HCT116 (cell line): ENCODE results near the gene ZNF775. TPM values are rescaled to one million over a fixed set of nuclear protein-coding genes. Genes with fewer than 3 reads are reported as not detected.

Experiments
- ATAC-seq: fragments of 200-7000 bp; cut with Tn5 transposase; 2 replicates; pipeline ENCODE4 v1.9.1; 2020; ENCODE audit warnings: mild to moderate bottlenecking, moderate library complexity
- BruUV-seq: library from RNA; stranded (reverse); fragments of 400-500 nt; replicated peaks from 2 replicates; lab custom pipeline; 2021; lab: Mats Ljungman, UMichigan
- CTCF ChIA-PET: fragments of 300-600 bp; sonication (Branson Sonifier 250); formaldehyde crosslinking; loops from one replicate; lab custom pipeline; 2021; ENCODE audit warnings: antibody characterized with exemption; lab: Charles Lee
- POLR2A ChIA-PET: fragments of 300-600, 350-600 bp; sonication (Branson Sonifier 250); formaldehyde crosslinking; loops from one replicate; lab custom pipeline; 2021; ENCODE audit warnings: antibody characterized with exemption; lab: Charles Lee
- RAD21 ChIA-PET, 2 experiments: fragments of 300-600 bp; sonication (Branson Sonifier 250); formaldehyde crosslinking; loops; one replicate each; lab custom pipeline; 2023; ENCODE audit warnings: low total read pairs in 2 of 2; ENCODE audit not compliant: uncharacterized antibody in 2 of 2, unreplicated experiment in 2 of 2, low non-redundant PET in 1 of 2; lab: Charles Lee
- DNase-seq: peaks from one replicate; pipeline ENCODE4 v3.0.0-alpha.2; 2010; ENCODE audit warnings: low read depth, low spot score
- H2AFZ ChIP-seq: fragments of 200-600 bp; shearing (Covaris generic), sonication (generic); 2 replicates; pipeline ENCODE4 v1.6.1; 2017; ENCODE audit warnings: low read depth, mixed run types, mixed read lengths, antibody characterized with exemption, low read length; ENCODE audit not compliant: poor library complexity, severe bottlenecking
- H3K27ac ChIP-seq: 2 replicates; pipeline ENCODE4 v1.5.1; 2012; ENCODE audit warnings: low read depth, low read length
- H3K27me3 ChIP-seq: fragments of 200-600 bp; sonication (generic); 2 replicates; pipeline ENCODE4 v1.6.1; 2016; ENCODE audit warnings: mixed run types, low read length, mixed read lengths; ENCODE audit not compliant: insufficient read depth
- H3K36me3 ChIP-seq, 2 experiments: fragments of 200-500 bp in 1 of 2; fragments of 200-600 bp in 1 of 2; sonication (Bioruptor generic) in 1 of 2; sonication (generic) in 1 of 2; 2 replicates each; pipeline versions ENCODE4 v1.5.1 to v1.6.1; 2014 to 2016; ENCODE audit warnings: low read length in 2 of 2, inconsistent platforms in 1 of 2, mixed read lengths in 1 of 2, mixed run types in 1 of 2; ENCODE audit not compliant: insufficient read depth in 2 of 2, control insufficient read depth in 1 of 2
- H3K4me1 ChIP-seq, 2 experiments: fragments of 200-600 bp in 1 of 2; sonication (generic) in 1 of 2; 2 replicates each; pipeline versions ENCODE4 v1.5.1 to v1.6.1; 2012 to 2017; ENCODE audit warnings: low read length in 2 of 2, inconsistent platforms in 1 of 2, mild to moderate bottlenecking in 1 of 2, mixed read lengths in 1 of 2, mixed run types in 1 of 2, moderate library complexity in 1 of 2; ENCODE audit not compliant: insufficient read depth in 2 of 2, control insufficient read depth in 1 of 2
- H3K4me2 ChIP-seq: fragments of 200-600 bp; sonication (generic); 2 replicates; pipeline ENCODE4 v1.6.1; 2017; ENCODE audit warnings: mixed run types, low read length, mixed read lengths
- H3K4me3 ChIP-seq, 2 experiments: fragments of 200-600 bp in 1 of 2; sonication (generic) in 1 of 2; replicated peaks in 1 of 2; 2 replicates each; pipeline ENCODE4 v1.5.1; 2011 to 2016; ENCODE audit warnings: low read length in 2 of 2, control low read depth in 1 of 2, low read depth in 1 of 2, mild to moderate bottlenecking in 1 of 2, mixed read lengths in 1 of 2, mixed run types in 1 of 2
- H3K79me2 ChIP-seq: fragments of 200-600 bp; sonication (generic); 2 replicates; pipeline ENCODE4 v1.6.1; 2017; ENCODE audit warnings: mild to moderate bottlenecking, mixed run types, low read length, moderate library complexity, mixed read lengths; ENCODE audit not compliant: insufficient read depth
- H3K9ac ChIP-seq: fragments of 200-600 bp; sonication (generic); 2 replicates; pipeline ENCODE4 v1.6.1; 2016; ENCODE audit warnings: low read length, mixed read lengths
- H3K9me2 ChIP-seq: fragments of 200-600 bp; sonication (generic), shearing (Covaris generic); 2 replicates; pipeline ENCODE4 v1.6.1; 2017; ENCODE audit warnings: mixed run types, mild to moderate bottlenecking, moderate library complexity; ENCODE audit not compliant: insufficient read depth
- H3K9me3 ChIP-seq, 2 experiments: fragments of 200-500 bp in 1 of 2; fragments of 200-600 bp in 1 of 2; sonication (Bioruptor generic) in 1 of 2; sonication (generic) in 1 of 2; 2 replicates each; pipeline ENCODE4 v1.6.1; 2014 to 2017; ENCODE audit warnings: low read length in 2 of 2, mixed read lengths in 2 of 2, inconsistent platforms in 1 of 2, low read depth in 1 of 2, mild to moderate bottlenecking in 1 of 2, mixed run types in 1 of 2, moderate library complexity in 1 of 2; ENCODE audit not compliant: control insufficient read depth in 1 of 2, insufficient read depth in 1 of 2
- H4K20me1 ChIP-seq: fragments of 200-600 bp; sonication (generic), shearing (Covaris generic); 2 replicates; pipeline ENCODE4 v1.6.1; 2017; ENCODE audit warnings: mixed run types, mild to moderate bottlenecking, moderate library complexity; ENCODE audit not compliant: insufficient read depth
- CBX3 ChIP-seq: IDR thresholded peaks from 2 replicates; pipeline ENCODE4 v1.6.1; 2012; ENCODE audit warnings: low read depth
- CTCF ChIP-seq, 3 experiments: fragments of 200-600 bp in 1 of 3; sonication (generic) in 1 of 3; IDR thresholded peaks in 2 of 3; conservative IDR thresholded peaks in 1 of 3; 2 replicates each; pipeline ENCODE4 v1.5.1; 2012 to 2017; ENCODE audit warnings: low read depth in 2 of 3, low read length in 2 of 3, antibody characterized with exemption in 1 of 3, borderline replicate concordance in 1 of 3, control low read depth in 1 of 3, mild to moderate bottlenecking in 1 of 3, mixed read lengths in 1 of 3, mixed run types in 1 of 3, moderate library complexity in 1 of 3; ENCODE audit not compliant: insufficient read depth in 1 of 3
- EGR1 ChIP-seq: IDR thresholded peaks from 2 replicates; pipeline ENCODE4 v1.6.1; 2012; ENCODE audit warnings: low read depth
- EZH2phosphoT487 ChIP-seq: fragments of 200-600 bp; IDR thresholded peaks from 2 replicates; pipeline ENCODE4 v1.6.1; 2018; ENCODE audit warnings: antibody characterized with exemption, borderline replicate concordance
- JUND ChIP-seq: IDR thresholded peaks from 2 replicates; pipeline ENCODE4 v1.6.1; 2012
- POLR2A ChIP-seq: IDR thresholded peaks from 2 replicates; pipeline ENCODE4 v1.7.0; 2011; ENCODE audit warnings: borderline replicate concordance; ENCODE audit not compliant: insufficient read depth, insufficient read length; ENCODE audit errors: extremely low read depth
- POLR2AphosphoS5 ChIP-seq: IDR thresholded peaks from 2 replicates; pipeline ENCODE4 v1.6.1; 2011; ENCODE audit warnings: mild to moderate bottlenecking, low read depth, low read length, moderate library complexity
- RAD21 ChIP-seq: IDR thresholded peaks from 2 replicates; pipeline ENCODE4 v1.6.1; 2012; ENCODE audit warnings: low read depth, mild to moderate bottlenecking
- SIN3A ChIP-seq: IDR thresholded peaks from 2 replicates; pipeline ENCODE4 v1.6.1; 2012; ENCODE audit warnings: low read depth
- SP1 ChIP-seq: IDR thresholded peaks from 2 replicates; pipeline ENCODE4 v1.6.1; 2012; ENCODE audit warnings: low read depth
- SRF ChIP-seq: IDR thresholded peaks from 2 replicates; pipeline ENCODE4 v1.6.1; 2012; ENCODE audit warnings: low read depth
- ZFX ChIP-seq: fragments of 450-650 bp; IDR thresholded peaks from 2 replicates; pipeline ENCODE4 v1.6.1; 2017
- ZNF274 ChIP-seq: fragments of 200-500 bp; sonication (Bioruptor generic); IDR thresholded peaks from 2 replicates; pipeline ENCODE4 v1.6.1; 2014; ENCODE audit warnings: mild to moderate bottlenecking, low read depth, low read length, inconsistent platforms
- intact Hi-C: fragments of 100-400 bp; cut with micrococcal nuclease; formaldehyde crosslinking; loops from 2 replicates; pipeline ENCODE4 v1.10.0; 2022
- total RNA-seq: library from RNA; stranded (reverse); gene quantifications from one replicate; pipeline ENCODE4 v1.2.1, GENCODE V29; 2021; ENCODE audit not compliant: unreplicated experiment
- TF ChIP-seq, protein P1 (sequence below): IDR thresholded peaks from 2 replicates; pipeline ENCODE4 v1.6.1; 2011; ENCODE audit warnings: mild to moderate bottlenecking, low read length, moderate library complexity; ENCODE audit not compliant: insufficient replicate concordance; ENCODE audit errors: extremely low read depth
- TF ChIP-seq, protein P2 (sequence below): IDR thresholded peaks from 2 replicates; pipeline ENCODE4 v1.6.1; 2012; ENCODE audit warnings: low read depth

Gene ZNF775
- total RNA-seq, 1 experiment from 2014 or later: 4.5 TPM

- no peak overlapping the region for H3K27ac ChIP-seq
- no peak overlapping the region for H3K4me3 ChIP-seq
- CTCF ChIA-PET: interaction anchor here (0.9 to 2.3 kb wide), 2 partner anchors 50 to 62 kb away, joined by 3 to 6 read pairs; no protein-coding TSS in a partner anchor
- peaks cover 0 to 12% of the 10 kb centered on the region in 2 experiments; a peak in 2 of 4 replicates for H3K4me1 ChIP-seq
- no peak overlapping the region for H3K9ac ChIP-seq
- H3K9me2 ChIP-seq: no peaks in the 10 kb centered on the region
- H3K9me3 ChIP-seq: no peaks in the 10 kb centered on the region
- POLR2A ChIA-PET: no interaction called here
- no peaks in the 10 kb centered on the region for H4K20me1 ChIP-seq
- ATAC-seq: peak; percentile 45
- no TSS peak for BruUV-seq
- peak overlapping the region; percentile 33; the same call in 1 of the 2 replicates for H3K4me2 ChIP-seq
- no peak for TF ChIP-seq SIN3A
- no peak for TF ChIP-seq POLR2A
- no peak for TF ChIP-seq ZNF274
- no peak for TF ChIP-seq EZH2phosphoT487
- TF ChIP-seq SP1: no peak
- no peak for TF ChIP-seq POLR2AphosphoS5
- TF ChIP-seq, protein P1, sequence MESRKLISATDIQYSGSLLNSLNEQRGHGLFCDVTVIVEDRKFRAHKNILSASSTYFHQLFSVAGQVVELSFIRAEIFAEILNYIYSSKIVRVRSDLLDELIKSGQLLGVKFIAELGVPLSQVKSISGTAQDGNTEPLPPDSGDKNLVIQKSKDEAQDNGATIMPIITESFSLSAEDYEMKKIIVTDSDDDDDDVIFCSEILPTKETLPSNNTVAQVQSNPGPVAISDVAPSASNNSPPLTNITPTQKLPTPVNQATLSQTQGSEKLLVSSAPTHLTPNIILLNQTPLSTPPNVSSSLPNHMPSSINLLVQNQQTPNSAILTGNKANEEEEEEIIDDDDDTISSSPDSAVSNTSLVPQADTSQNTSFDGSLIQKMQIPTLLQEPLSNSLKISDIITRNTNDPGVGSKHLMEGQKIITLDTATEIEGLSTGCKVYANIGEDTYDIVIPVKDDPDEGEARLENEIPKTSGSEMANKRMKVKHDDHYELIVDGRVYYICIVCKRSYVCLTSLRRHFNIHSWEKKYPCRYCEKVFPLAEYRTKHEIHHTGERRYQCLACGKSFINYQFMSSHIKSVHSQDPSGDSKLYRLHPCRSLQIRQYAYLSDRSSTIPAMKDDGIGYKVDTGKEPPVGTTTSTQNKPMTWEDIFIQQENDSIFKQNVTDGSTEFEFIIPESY: no peak
- TF ChIP-seq CBX3: no peak
- peak; percentile 70 for TF ChIP-seq RAD21
- TF ChIP-seq JUND: no peak
- no peak for TF ChIP-seq ZFX
- peak; percentile 60 to 82 (median 77); a peak in 5 of 6 replicates for TF ChIP-seq CTCF (IDR thresholded peaks at IDR 0.05 in 2 of 3, conservative IDR thresholded peaks at IDR 0.05 in 1 of 3; ENCODE audit: borderline replicate concordance in 1 of 3, insufficient read depth in 1 of 3, low read depth in 2 of 3, low read length in 2 of 3)
- no peak for TF ChIP-seq EGR1
- TF ChIP-seq, protein P2, sequence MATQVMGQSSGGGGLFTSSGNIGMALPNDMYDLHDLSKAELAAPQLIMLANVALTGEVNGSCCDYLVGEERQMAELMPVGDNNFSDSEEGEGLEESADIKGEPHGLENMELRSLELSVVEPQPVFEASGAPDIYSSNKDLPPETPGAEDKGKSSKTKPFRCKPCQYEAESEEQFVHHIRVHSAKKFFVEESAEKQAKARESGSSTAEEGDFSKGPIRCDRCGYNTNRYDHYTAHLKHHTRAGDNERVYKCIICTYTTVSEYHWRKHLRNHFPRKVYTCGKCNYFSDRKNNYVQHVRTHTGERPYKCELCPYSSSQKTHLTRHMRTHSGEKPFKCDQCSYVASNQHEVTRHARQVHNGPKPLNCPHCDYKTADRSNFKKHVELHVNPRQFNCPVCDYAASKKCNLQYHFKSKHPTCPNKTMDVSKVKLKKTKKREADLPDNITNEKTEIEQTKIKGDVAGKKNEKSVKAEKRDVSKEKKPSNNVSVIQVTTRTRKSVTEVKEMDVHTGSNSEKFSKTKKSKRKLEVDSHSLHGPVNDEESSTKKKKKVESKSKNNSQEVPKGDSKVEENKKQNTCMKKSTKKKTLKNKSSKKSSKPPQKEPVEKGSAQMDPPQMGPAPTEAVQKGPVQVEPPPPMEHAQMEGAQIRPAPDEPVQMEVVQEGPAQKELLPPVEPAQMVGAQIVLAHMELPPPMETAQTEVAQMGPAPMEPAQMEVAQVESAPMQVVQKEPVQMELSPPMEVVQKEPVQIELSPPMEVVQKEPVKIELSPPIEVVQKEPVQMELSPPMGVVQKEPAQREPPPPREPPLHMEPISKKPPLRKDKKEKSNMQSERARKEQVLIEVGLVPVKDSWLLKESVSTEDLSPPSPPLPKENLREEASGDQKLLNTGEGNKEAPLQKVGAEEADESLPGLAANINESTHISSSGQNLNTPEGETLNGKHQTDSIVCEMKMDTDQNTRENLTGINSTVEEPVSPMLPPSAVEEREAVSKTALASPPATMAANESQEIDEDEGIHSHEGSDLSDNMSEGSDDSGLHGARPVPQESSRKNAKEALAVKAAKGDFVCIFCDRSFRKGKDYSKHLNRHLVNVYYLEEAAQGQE: no peak
- no peak for TF ChIP-seq SRF
- no peaks in the 10 kb centered on the region for H3K36me3 ChIP-seq
- DNase-seq: peak; percentile 36
- peak overlapping the region; percentile 100 for H2AFZ ChIP-seq
- H3K79me2 ChIP-seq: no peaks in the 10 kb centered on the region
- H3K27me3 ChIP-seq: no peaks in the 10 kb centered on the region
- intact Hi-C loops: loop anchor here (1.0 kb wide), 1 partner anchor 65 kb away; no protein-coding TSS in a partner anchor
- RAD21 ChIA-PET: no interaction called here
These were observed 22.7 kb upstream of the ZNF775 start for GRCh38 chr7:150356265-150356897.
